GM18502 (cell line): ENCODE data around the gene MUC20.
"Not testable (repeated sequence)": the region's sequence is repeated elsewhere in the genome, so short reads cannot be mapped to it uniquely, and the experiment has no call there.

ENCODE experiments used
- ATAC-seq: cut with Tn5 transposase; IDR thresholded peaks from one replicate; pipeline ENCODE4 v1.9.1; 2021; ENCODE audit warnings: mild to moderate bottlenecking; ENCODE audit not compliant: unreplicated experiment, poor library complexity

Gene MUC20

GRCh38 chr3:195766671-195767070 lies 45.9 kb downstream of the MUC20 start:
- ATAC-seq, result no peak

- ATAC-seq, result no peak
Observed at GRCh38 chr3:195767792-195768191, 47.0 kb downstream of the MUC20 start.

- no peak for ATAC-seq
Observed at GRCh38 chr3:195768414-195768813, 47.6 kb downstream of the MUC20 start.

GRCh38 chr3:195768831-195769303 lies 48.1 kb downstream of the MUC20 start:
- ATAC-seq, result no peak

- no peak for ATAC-seq
Observed at GRCh38 chr3:195769551-195769950, 48.8 kb downstream of the MUC20 start.

GRCh38 chr3:195770081-195770840 lies 49.5 kb downstream of the MUC20 start:
- no peak for ATAC-seq

- ATAC-seq, result not testable (repeated sequence)
Observed at GRCh38 chr3:195770841-195771645, 50.3 kb downstream of the MUC20 start.

- ATAC-seq, result no peak
Observed at GRCh38 chr3:195771646-195772300, 51.0 kb downstream of the MUC20 start.

GRCh38 chr3:195773956-195774537 lies 53.3 kb downstream of the MUC20 start:
- no peak for ATAC-seq

- no peak for ATAC-seq
Observed at GRCh38 chr3:195774917-195775316, 54.1 kb downstream of the MUC20 start.

- no peak for ATAC-seq
Observed at GRCh38 chr3:195777975-195778374, 57.2 kb downstream of the MUC20 start.

- ATAC-seq, result not testable (repeated sequence)
Observed at GRCh38 chr3:195781236-195781635, 60.5 kb downstream of the MUC20 start.
